HG02981 (cell line): ENCODE measurements around the gene UBAC1.

ENCODE experiments used
- ATAC-seq: cut with Tn5 transposase; IDR thresholded peaks from one replicate; pipeline ENCODE4 v1.9.1; 2021; ENCODE audit warnings: mild to moderate bottlenecking, moderate library complexity; ENCODE audit not compliant: unreplicated experiment

Gene UBAC1

GRCh38 chr9:135887585-135888050 lies 73.6 kb downstream of the UBAC1 start:
- ATAC-seq: peak; percentile 74

GRCh38 chr9:135887021-135887507 lies 74.1 kb downstream of the UBAC1 start:
- peak; percentile 17 for ATAC-seq

GRCh38 chr9:135886147-135886981 lies 74.8 kb downstream of the UBAC1 start:
- no peak for ATAC-seq

GRCh38 chr9:135885100-135885853 lies 75.9 kb downstream of the UBAC1 start:
- no peak for ATAC-seq

- ATAC-seq: no peak
These were observed 76.7 kb downstream of the UBAC1 start for GRCh38 chr9:135884328-135885035.

GRCh38 chr9:135883410-135884089 lies 77.6 kb downstream of the UBAC1 start:
- ATAC-seq: no peak
